GM08714 (cell line): Measurements from ENCODE around the gene USP15.
A peak's percentile ranks its signal among the peaks of the same experiment; 100 is the strongest.

Experiments used
- H3K4me3 ChIP-seq: fragments of 200-500 bp; sonication (Bioruptor generic); 2 replicates; pipeline ENCODE4 v1.5.1; 2014; ENCODE audit warnings: mild to moderate bottlenecking, low read length, inconsistent platforms
- ZNF274 ChIP-seq: IDR thresholded peaks from 2 replicates; pipeline ENCODE4 v1.6.1; 2012; ENCODE audit warnings: mild to moderate bottlenecking, low read depth, low read length

The USP15 gene

DNA sequence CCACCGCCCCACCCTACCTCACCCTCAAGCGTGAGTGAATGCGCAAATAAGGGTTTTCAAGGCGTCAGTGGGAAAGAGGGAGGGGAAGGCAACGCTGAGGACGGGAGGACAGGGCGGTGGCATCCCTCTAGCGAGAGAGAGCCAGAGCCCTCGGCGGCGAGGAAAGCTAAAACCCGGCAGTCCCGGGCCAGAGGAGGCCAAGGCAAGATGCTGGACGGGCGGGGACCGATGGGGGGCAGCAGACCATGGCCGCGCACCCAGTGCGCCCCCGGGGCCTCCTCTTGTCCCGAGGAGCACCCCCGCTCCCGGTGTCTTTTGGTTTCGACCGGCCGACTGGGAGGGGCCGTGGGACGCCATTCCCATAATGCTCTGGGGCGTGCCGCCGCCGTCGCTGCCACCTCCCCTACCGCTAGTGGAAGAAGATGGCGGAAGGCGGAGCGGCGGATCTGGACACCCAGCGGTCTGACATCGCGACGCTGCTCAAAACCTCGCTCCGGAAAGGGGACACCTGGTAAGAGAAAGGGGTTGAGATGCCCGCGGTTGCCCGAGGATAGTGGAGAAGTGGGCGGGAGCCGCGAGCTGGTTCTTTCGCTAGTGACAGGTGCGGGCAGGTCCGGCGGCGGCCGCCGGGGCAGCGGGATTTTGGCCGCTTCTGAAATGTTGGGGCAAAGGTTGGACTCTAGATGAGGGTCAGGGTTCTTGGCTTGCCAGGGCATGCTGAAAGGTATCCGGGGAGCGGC is at the start of gene USP15:
Gene USP15 (plus strand): TSS at position 412 of the 740 bp plus-strand sequence. CDS start 11 bp downstream, at position 423.
- peak within 1 kb of the TSS; percentile 83 for H3K4me3 ChIP-seq
- no peak for TF ChIP-seq ZNF274

DNA sequence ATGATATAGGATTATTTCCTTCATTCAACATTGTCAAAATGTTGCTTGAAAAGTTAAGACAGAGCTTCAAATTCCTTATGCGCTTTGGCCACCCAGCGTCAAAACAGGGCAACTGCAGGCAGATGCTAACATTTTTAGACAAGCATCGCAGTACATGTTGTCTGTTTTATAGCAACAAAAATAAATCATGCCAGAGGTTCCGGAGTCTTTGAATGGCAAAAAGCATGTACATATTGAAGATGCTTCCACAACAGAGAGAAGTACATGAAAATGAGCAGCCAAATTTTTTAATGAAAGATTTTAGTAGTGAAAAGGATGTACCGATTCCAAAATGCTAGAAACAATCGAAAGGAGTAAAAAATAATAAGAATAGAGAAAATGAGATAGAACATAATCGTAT is 49.8 kb upstream of the USP15 start:
- no peak for TF ChIP-seq ZNF274
- H3K4me3 ChIP-seq = no peak overlapping the region

DNA sequence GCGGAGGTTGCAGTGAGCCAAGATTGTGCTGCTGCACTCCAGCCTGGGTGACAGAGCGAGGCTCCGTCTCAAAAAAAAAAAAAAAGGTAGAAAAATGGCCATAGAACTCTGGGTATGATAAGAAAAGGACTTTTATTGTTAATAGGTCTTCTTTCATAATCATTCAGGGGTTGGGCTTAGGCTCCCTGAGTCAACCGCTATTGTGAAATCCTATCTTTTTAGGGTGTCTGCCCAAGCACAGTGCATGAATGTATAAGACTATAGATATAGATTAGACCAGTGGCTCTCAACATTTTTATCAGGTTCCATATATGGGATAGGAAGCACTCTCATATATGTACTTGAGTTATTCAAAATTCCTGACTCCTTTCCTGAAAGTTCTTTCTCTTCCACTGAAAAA is 48.7 kb upstream of the USP15 start:
- TF ChIP-seq ZNF274 = no peak
- no peak overlapping the region for H3K4me3 ChIP-seq

DNA sequence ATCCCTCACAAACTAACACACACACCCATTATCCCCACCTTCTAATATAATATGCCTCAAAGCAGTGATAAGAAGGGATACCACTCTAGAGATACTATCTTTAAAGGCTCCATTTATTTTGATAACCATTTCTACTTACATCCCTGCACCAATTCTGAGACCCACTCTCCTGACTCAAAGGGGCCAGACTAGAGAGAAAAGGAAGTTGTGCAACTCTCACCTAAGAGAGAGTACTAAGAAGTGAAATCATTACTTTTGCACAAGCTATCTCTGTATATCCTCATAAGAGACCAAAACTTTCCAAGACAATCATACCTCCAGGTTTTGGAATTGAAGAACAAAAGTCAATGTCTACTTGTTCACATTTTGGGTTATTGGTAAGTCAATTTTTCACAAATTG is 45.4 kb upstream of the USP15 start:
- H3K4me3 ChIP-seq = no peak overlapping the region
- no peak for TF ChIP-seq ZNF274

DNA sequence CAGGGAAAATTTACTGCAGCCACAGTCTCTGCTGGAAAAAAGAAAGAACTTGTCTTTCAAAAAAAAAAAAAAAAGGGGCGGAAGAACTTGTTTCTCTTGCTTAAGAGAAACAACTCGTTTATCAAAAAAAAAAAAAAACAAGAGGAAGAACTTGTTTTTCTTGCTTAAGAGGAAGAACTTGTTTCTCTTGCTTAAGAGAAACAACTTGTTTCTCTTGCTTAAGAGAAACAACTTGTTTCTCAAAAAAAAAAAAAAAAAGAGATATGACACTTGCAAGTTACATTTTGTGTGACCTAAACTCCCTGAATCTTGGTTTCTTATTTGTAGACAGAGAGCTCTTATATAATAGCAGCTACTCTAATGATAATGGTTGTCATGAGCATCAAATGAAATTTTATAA is 44.7 kb upstream of the USP15 start:
- no peak for TF ChIP-seq ZNF274
- H3K4me3 ChIP-seq = no peak overlapping the region

DNA sequence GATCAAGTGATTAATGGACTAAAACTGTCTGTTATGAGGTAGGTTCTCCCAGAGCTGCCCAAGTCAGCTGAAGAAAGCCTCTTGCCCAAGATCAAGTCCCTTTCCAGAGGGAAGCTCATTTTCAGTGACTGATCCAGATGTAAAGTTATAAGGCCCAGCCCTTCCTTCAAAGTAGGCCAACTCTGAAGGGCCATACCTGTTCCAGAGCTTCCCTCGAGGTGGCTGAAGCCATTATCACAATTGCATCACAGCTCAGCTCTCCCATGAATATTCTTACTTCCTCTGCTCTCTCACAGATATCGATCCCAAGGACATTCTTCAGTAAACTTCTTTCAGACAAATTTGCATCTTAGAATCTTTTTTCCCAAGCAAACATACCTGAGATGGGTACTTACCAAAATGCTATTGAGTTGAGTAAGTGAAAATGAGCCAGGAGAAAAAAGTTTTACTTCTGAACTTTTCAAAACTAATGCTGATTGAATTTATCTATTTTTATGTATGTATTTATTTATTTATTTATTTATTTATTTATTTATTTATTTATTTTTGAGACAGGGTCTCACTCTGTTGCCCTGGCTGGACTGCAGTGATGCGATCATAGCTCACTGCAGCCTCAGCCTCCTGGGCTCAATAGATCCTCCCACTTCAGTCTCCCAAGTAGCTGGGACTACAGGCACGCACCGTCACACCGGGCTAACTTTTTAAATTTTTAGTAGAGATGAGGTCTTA is 42.6 kb upstream of the USP15 start:
- no peak for TF ChIP-seq ZNF274
- no peak overlapping the region for H3K4me3 ChIP-seq

DNA sequence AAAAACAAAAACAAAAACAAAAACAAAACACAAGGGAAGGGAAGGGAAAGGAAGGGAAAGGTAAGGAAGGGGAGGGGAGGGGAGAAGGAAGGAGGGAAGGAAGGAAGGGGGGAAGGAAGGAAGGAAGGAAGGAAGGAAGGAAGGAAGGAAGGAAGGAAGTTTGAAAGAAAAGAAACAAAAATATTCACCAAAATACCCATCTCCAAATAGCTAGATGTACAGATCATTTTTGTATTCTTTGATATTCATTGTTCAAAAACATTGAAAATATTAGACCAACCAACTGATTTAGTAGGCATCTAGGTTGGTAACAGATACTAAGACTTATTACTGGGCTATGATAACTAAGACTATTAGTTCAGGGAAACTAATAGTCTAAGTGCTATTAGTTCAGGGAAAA is 39.1 kb upstream of the USP15 start:
- no peak overlapping the region for H3K4me3 ChIP-seq
- TF ChIP-seq ZNF274 = no peak

DNA sequence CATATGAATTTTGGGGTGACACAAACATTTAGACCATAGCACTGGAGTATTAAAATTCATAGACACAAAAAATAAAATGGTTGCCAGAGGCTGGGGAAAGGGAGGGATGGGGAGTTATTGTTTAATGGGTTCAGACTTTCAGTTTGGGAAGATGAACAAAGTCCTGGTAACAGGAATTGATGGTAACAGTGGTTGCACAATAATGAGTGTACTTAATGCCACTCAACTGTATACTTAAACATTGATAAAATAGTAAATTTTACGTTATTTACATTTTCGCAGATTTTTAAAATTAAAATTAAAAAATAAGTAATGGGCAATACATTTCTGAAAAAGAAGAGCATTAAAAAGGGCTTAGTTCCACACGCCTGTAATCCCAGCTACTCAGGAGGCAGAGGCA is 35.6 kb upstream of the USP15 start:
- TF ChIP-seq ZNF274 = no peak
- H3K4me3 ChIP-seq = no peak overlapping the region

DNA sequence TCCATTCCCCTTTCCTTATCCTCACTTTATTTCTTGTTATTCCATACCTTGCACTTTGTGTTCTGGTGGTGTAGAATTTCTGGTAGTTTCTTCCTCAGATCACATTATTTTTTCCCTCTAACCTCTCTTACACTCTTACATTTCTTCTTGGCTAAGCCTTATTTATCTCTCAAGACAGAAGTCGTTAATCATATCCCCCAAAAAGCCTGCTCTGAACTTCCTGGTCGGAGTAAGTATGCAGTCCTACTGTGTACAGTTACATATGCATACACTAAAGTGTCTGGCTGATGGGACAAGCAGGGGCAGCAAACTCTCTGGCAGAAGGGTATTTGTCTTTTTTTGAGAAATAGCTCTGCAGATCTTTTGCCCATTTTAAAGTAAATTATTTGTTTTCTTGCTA is 33.1 kb upstream of the USP15 start:
- H3K4me3 ChIP-seq = no peak overlapping the region
- no peak for TF ChIP-seq ZNF274

DNA sequence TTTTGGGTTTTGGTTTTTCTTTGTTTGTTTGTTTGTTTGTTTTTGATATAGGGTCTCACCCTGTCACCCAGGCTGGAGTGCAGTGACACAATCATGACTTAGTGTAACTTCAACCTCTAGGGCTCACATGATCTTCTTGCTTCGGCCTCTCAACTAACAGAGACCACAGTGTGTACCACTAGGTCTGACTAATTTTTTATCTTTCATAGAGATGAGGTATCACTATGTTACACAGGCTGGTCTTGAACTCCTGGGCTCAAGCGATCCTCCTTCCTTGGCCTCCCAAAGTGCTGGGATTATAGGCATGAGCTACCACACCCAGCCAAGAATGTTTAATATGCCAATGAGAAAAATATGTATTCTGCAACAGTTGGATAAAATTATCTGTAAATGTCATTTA is 29.6 kb upstream of the USP15 start:
- H3K4me3 ChIP-seq = no peak overlapping the region
- TF ChIP-seq ZNF274 = no peak

DNA sequence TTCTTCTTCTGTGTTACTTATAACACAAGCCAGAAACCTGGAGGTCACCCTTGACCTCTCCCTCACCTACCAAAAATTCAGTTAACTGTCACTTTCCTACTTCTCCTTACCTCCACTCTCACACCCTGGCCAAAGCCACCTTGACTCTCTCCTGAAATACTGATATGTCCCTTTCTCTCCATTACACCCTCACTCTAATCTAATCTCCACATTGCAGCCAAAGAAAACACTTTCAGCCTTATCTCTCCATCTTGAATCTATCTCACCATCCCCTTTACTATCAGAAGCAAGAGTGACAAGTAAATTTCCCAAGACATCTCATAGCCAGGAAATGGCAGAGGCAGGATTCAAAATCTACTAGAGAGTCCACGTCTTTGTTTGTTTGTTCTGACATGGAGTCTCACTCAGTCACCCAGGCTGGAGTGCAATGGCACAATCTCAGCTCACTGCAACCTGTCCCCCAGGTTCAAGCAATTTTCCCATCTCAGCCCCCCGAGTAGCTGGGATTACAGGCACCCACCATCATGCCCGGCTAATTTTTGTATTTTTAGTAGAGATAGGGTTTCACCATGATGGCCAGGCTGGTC is 28.0 kb upstream of the USP15 start:
- TF ChIP-seq ZNF274 = no peak
- no peak overlapping the region for H3K4me3 ChIP-seq

DNA sequence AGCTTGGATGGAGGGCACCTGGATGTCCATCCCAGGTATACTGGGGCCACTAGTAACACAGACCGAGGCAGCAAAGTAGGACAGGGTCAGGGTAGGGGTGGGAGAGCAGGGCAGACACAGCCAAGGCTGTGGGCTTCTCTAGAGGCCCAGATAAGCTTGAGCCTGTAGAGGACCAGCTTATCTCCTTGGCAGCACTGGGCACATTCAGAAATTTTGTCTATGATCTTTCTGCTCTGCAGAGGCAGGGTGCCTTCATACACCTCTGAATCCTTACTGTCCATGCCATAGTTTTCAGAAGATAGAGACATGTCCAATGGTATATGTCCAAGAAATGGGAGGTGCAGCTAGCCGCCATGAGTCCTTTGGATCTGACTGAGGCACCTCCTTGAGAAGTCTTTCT is 26.4 kb upstream of the USP15 start:
- H3K4me3 ChIP-seq = no peak overlapping the region
- no peak for TF ChIP-seq ZNF274

DNA sequence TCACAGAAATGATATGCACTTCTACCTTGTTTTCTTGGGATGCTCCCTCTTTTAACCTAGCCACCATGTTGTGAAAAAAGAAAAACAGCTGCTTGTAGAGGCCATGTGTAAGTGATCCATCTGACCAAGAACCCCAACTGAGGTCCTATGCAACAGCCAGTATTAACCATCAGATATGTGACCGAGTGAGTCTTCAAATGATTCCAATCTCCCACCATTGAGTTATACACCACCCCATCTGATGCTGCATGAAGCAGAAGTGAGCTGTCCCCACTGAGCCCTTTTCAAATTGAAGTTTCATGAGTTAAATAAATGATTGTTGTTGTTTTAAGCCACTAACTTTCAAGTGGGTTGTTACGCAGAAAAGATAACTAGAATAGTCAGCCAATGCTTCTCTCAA is 20.6 kb upstream of the USP15 start:
- no peak overlapping the region for H3K4me3 ChIP-seq
- TF ChIP-seq ZNF274 = no peak

DNA sequence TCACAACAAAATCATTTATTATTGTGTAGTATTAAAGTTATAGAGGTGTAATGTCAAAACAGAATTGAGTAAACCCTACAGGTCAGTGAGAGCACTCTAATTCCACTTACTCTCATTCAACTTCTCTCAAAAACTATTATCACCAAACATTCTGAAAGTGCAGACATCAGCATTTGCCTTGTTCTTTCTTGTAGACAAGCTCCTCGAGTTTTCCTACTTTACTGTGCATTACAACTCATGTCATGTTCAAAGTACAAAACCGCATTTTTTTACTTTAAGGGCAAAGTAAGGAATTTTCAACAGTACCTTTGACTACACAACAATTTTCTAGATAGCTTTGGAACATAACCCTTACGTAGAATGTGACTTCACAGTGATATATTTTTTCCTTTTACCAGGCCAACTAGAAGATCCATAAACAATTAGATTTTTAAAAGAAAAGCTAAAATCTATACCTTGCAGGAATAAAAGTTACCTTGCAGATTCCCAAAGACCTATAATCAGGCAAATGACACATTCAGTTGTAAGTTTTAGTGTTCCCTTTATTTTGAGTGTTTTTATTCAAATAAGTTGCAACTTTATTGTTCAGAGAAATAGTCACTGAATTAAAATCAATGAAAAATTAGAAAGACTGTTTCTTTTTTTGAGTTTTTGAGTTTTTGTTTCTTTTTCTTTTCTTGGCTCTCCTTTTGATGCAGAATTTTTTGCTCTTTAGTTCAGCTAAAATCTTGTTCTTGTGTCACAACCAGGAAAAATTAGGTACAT is 12.7 kb upstream of the USP15 start:
- H3K4me3 ChIP-seq = no peak overlapping the region
- TF ChIP-seq ZNF274 = no peak
